ENCODE data around the gene KMT2E. TPM values are rescaled to one million over a fixed set of nuclear protein-coding genes. Genes with fewer than 3 reads are reported as not detected.

KMT2E gene
- total RNA-seq, 1 experiment from 2014 or later = 52.3 TPM

- TF ChIP-seq, protein P1, sequence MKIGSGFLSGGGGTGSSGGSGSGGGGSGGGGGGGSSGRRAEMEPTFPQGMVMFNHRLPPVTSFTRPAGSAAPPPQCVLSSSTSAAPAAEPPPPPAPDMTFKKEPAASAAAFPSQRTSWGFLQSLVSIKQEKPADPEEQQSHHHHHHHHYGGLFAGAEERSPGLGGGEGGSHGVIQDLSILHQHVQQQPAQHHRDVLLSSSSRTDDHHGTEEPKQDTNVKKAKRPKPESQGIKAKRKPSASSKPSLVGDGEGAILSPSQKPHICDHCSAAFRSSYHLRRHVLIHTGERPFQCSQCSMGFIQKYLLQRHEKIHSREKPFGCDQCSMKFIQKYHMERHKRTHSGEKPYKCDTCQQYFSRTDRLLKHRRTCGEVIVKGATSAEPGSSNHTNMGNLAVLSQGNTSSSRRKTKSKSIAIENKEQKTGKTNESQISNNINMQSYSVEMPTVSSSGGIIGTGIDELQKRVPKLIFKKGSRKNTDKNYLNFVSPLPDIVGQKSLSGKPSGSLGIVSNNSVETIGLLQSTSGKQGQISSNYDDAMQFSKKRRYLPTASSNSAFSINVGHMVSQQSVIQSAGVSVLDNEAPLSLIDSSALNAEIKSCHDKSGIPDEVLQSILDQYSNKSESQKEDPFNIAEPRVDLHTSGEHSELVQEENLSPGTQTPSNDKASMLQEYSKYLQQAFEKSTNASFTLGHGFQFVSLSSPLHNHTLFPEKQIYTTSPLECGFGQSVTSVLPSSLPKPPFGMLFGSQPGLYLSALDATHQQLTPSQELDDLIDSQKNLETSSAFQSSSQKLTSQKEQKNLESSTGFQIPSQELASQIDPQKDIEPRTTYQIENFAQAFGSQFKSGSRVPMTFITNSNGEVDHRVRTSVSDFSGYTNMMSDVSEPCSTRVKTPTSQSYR (CRISPR knock-in tag; IDR thresholded peaks at IDR 0.05) = no peak
- no peak for TF ChIP-seq GABPB1 (CRISPR knock-in tag; IDR thresholded peaks at IDR 0.05)
- TF ChIP-seq MXD4 (CRISPR knock-in tag; IDR thresholded peaks at IDR 0.05; ENCODE audit: borderline replicate concordance) = no peak
- TF ChIP-seq IRF2 (CRISPR knock-in tag; IDR thresholded peaks at IDR 0.05; ENCODE audit: borderline replicate concordance, low read depth) = no peak
- no peak for TF ChIP-seq E2F4 (CRISPR knock-in tag; IDR thresholded peaks at IDR 0.05; ENCODE audit: borderline replicate concordance, low read depth)
- no peak for TF ChIP-seq ZNF138 (CRISPR knock-in tag; conservative IDR thresholded peaks at IDR 0.05)
- no peak for TF ChIP-seq CREM (CRISPR knock-in tag; IDR thresholded peaks at IDR 0.05)
- no peak for TF ChIP-seq SOX15 (CRISPR knock-in tag; IDR thresholded peaks at IDR 0.05)
Measured at GRCh38 chr7:105020926-105021325, 6.9 kb downstream of the KMT2E start (continued).

DNA sequence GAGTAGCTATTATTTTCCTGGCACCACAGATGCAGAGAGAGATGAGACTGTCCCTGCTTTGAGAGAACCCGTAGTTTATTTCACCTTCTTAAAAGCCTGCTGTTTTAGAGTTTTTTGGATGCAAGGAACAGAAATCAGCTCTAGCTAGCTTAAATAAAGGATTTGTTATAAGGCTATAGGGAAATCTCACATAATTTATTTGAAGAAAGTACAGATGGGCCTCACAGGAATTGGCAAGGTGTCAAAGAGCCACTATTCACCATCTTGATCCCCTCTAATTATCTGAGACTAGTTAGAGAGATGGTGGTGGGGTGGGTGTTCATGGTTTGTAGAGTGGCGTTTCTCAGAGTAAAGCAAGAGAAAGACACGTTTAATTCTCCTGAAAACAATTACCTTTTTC, 7.3 kb downstream of the KMT2E start:
- no peak for ATAC-seq
- CTCF ChIA-PET = no interaction called here
- peaks cover 79% of the 10 kb centered on the region for H3K4me1 Mint-ChIP-seq
- no peaks in the 10 kb centered on the region for H3K9me3 Mint-ChIP-seq
- TF ChIP-seq JAZF1 (CRISPR knock-in tag; IDR thresholded peaks at IDR 0.05) = no peak
- TF ChIP-seq E2F1 (CRISPR knock-in tag; IDR thresholded peaks at IDR 0.05) = no peak
- TF ChIP-seq ZNF532 (CRISPR knock-in tag; IDR thresholded peaks at IDR 0.05; ENCODE audit: borderline replicate concordance) = no peak
- TF ChIP-seq GTF2I (CRISPR knock-in tag; conservative IDR thresholded peaks at IDR 0.05) = no peak
- TF ChIP-seq KAT7 (CRISPR knock-in tag; IDR thresholded peaks at IDR 0.05; ENCODE audit: borderline replicate concordance) = no peak
- TF ChIP-seq, protein P2, sequence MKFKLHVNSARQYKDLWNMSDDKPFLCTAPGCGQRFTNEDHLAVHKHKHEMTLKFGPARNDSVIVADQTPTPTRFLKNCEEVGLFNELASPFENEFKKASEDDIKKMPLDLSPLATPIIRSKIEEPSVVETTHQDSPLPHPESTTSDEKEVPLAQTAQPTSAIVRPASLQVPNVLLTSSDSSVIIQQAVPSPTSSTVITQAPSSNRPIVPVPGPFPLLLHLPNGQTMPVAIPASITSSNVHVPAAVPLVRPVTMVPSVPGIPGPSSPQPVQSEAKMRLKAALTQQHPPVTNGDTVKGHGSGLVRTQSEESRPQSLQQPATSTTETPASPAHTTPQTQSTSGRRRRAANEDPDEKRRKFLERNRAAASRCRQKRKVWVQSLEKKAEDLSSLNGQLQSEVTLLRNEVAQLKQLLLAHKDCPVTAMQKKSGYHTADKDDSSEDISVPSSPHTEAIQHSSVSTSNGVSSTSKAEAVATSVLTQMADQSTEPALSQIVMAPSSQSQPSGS (CRISPR knock-in tag; IDR thresholded peaks at IDR 0.05; ENCODE audit: borderline replicate concordance, low read depth) = no peak
- TF ChIP-seq ZBTB43 (CRISPR knock-in tag; IDR thresholded peaks at IDR 0.05) = no peak
- no peak for TF ChIP-seq NR1H2 (CRISPR knock-in tag; IDR thresholded peaks at IDR 0.05)
- no peak for DNase-seq (ENCODE audit: low spot score)
- POLR2A ChIA-PET = no interaction called here
- no peak overlapping the region for H3K4me3 Mint-ChIP-seq
- H3K36me3 Mint-ChIP-seq = no peaks in the 10 kb centered on the region
- peak overlapping the region; percentile 76; the same call in 1 of the 2 replicates for H3K27ac Mint-ChIP-seq
- H3K27me3 Mint-ChIP-seq (ENCODE audit: low read depth) = no peaks in the 10 kb centered on the region
